Measurements from ENCODE around the gene EFHC1.

The EFHC1 gene

DNA sequence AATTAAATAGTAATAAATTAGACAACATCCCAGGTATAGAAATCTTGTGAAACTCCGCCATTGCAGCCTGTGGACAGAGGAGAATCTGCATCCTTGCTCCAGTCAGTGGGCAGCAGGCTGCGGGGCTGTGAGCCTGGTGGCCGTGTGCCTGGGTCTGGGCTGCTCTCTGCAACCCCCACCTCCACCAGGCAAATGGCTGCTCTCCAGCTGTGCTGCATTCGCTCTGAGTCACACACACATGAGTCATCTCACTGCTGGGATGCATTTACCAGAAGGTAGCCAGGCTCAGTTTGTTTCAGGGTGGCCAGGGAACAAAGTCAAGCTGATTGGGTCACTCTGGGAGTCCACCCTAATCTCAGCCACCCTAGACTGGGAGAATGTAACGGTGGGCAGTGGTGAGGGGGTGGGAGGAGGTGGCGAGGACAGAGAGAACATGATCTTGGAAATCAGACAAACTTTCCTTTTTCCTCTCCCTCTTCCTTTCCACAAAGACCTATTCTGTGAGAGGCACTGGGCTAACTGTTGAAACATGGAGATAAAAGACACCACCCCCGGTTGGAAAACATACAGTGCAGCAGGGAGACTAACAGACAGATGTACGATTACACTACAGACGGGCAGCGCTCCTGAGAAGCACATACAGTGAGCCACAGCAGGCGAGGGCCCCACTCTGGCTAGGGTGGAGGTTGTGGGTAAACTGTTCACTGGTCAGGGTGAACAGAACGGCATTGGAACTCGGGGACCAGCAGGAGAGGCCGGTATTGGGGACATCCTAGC lies 97.5 kb downstream of the EFHC1 start:
- peak; percentile 92 for DNase-seq (ENCODE audit: low spot score)
- peak; percentile 84 for FAIRE-seq

GRCh38 chr6:52518279-52518945 lies 98.3 kb downstream of the EFHC1 start:
- no peak for DNase-seq (ENCODE audit: low spot score)
- no peak for FAIRE-seq

DNA sequence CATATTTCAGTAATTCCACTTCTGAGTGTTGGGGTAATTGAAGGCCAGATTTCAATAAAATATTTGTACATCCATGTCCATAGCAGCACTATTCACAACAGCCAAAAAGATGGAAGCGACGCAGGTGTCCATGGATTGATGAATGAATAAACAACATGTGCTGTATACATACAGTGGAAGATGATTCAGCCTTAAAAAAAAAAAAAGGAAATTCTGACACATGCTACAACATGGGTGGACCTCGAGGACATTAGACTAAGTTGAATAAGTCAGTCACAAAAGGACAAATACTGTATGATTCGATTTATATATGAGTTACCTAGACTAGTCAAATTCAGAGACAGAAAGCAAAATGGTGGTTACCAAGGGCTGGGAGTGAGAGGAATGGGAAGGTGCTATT lies 99.5 kb downstream of the EFHC1 start:
- FAIRE-seq, result no peak
- no peak for DNase-seq (ENCODE audit: low spot score)

DNA sequence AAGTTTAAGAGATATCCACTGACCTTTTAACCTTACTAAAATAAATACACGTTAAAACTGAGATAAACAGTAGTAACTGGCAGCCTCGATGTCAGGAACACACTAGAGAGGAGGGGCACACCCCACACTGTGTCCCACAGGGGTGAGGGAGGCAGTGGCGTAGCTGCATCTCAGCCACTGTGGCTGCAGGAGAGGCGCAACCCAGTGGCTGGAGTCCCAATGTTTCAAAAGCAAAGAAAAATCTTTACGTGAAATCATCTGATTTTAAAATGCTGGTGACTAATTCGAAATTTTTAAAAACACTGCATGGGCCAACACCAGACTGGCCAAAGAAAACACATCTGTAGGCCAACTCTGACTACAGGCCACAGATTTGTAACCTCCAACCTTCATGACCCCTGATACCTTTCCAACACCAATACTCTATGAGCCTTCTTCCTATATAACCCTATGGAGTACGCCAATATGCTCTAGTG lies 102.0 kb downstream of the EFHC1 start:
- DNase-seq (ENCODE audit: low spot score) (no peak), FAIRE-seq (no peak)

GRCh38 chr6:52522655-52523054 lies 102.5 kb downstream of the EFHC1 start:
- no peak for FAIRE-seq
- DNase-seq (ENCODE audit: low spot score), result no peak

DNA sequence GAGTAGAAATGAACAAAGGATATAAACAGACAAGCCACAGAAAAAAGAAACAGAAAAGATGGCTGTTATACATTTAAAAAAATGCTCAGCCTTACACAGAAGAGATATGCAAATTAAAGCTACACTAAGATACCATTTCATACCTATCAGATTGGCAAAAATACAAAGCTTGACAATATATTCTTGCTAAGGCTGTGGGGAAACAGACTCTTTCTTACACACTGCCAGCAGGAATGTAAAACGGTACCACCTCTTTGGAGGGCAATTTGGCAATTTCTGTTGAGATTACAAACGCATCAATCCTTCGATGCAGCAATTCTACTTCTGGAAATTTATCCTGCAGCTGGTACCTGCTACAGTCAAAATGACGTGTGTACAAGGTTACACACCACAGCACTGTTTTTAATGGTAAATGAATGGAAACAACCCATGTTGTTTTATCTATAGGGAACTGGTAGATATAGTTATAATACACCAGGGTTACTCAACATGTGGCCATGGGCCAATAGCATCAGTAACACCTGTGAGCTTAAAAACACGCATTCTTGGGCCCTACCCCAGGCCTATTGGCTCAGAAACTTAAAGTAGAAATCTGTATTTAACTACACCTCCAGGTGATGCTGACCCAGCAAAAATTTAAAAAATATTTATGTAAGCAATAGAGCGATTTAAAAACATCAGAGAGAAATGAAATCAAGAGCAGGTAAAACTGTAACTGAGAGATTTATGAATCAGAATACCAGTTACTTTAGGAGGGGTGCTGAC lies 103.4 kb downstream of the EFHC1 start:
- FAIRE-seq (no peak), DNase-seq (ENCODE audit: low spot score) (no peak)

DNA sequence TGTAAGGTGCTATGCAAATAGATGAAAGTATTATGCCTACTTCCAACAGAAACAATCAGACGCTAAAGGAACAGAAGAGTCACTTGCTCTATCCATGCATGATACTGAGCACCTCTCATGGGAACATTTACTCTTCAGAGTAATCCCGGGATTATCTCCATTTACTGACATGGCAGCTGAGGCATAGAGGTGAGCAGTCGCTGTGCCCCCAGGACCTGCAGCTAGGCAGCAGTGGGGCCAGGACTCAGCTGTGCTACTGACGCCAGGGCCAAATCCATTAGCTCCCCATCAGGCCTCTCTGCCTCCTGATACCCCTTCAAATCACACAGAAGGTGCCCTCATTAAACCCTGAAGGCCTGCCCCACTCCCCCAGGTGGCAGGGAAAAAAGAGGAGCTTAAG lies 104.8 kb downstream of the EFHC1 start:
- FAIRE-seq (no peak), DNase-seq (ENCODE audit: low spot score) (no peak)

GRCh38 chr6:52526634-52527033 lies 106.5 kb downstream of the EFHC1 start:
- DNase-seq (ENCODE audit: low spot score), result peak; percentile 10
- FAIRE-seq, result no peak

DNA sequence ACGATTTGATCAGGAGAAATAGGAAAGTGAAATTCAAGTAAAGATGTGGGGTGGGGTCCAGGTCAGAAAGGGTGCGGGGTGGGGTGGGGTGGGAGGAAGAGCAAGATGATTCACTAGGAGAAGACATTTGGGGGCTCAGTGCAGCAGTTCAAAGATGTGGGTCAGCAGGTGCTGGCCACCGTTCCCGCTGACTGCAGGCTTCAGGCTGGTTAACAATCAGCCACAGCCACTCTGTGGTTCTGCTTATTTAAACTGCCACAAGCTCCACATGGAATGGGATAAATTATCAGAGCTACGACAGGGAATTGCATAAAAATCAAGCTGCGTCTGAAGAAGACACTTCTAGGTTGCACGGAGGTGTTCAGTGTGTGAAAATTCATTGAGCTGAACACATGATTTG lies 107.3 kb downstream of the EFHC1 start:
- DNase-seq (ENCODE audit: low spot score) (no peak), FAIRE-seq (no peak)

DNA sequence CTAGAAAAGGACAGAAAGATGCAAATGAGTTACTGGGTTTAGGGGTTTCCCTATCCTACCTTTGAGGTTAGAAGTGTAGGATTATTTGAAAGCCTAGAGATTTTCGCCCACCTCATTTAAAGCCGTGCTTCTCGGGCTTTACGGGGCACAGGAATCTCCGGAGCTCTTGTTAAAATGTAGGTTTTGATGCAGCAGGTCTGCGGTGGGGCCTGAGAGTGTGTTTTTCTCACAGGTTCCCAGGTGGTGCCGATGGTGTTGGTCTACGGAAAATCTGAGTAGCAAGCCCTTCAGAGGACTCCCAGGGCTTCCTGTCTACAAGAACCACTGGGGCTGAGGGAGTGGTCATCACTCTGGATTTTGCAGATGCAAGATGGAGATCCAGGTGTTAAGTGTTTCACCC lies 109.2 kb downstream of the EFHC1 start:
- FAIRE-seq (no peak), DNase-seq (ENCODE audit: low spot score) (no peak)

- DNase-seq (ENCODE audit: low spot score), result no peak
- FAIRE-seq, result no peak
These were observed 110.2 kb downstream of the EFHC1 start for GRCh38 chr6:52530351-52530750.

- FAIRE-seq, result no peak
- no peak for DNase-seq (ENCODE audit: low spot score)
These were observed 111.3 kb downstream of the EFHC1 start for GRCh38 chr6:52531396-52531795.

DNA sequence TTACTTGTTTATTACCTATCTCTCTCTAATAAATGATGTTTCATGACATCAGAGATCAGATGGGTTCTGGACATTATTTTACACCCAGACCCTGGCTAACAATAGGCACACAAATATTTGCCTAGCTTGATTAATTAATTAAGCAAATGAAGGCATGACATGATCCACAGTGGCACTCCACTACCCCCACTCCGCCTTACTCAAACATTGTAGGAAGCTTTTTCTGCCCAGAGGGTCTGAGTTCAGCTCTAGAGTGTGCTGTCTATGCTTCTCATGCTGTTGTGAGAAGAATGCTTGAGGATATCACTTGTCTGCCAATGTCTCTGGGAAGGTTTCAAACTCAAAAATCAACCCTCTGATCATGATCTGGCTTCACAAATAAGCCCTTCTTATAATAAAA lies 111.7 kb downstream of the EFHC1 start:
- DNase-seq (ENCODE audit: low spot score), result no peak
- no peak for FAIRE-seq

DNA sequence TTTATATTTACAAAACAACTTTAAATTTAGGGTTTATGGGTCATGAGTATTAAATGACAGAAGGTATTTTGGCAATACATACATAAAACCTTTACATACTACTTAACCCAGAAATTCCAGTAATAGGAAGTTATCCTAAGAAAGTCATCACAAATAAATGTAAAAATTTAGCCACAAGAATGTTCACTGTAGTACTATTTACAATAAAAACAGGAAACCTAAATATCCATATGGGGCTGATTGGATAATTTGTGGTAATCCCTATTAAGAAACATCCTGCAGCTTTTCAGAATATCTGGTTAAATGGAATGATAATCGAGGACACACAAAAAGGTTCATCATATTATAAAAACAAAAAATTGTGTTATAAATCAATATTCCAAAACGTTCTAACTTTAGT lies 112.3 kb downstream of the EFHC1 start:
- no peak for FAIRE-seq
- no peak for DNase-seq (ENCODE audit: low spot score)

- no peak for FAIRE-seq
- DNase-seq (ENCODE audit: low spot score), result peak; percentile 25
These were observed 113.3 kb downstream of the EFHC1 start for GRCh38 chr6:52533491-52533890.

DNA sequence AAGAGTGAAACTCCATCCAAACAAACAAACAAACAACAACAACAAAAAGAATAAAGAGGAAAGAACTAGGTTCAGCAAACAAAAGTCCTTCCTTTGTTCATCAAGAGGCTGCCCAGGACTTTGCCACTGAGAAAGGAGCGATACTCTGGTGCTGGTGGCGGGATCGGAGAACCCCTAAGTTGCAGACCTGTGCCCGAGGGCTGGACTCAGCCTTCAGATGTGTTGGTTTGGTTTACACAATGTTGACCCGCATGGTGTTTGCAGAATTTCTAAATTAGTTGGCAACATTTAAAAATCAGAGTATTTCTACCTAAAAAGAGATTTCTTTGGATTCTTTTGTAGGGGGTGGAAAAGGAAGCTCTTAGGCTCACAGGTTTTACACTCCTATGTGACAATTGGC lies 114.2 kb downstream of the EFHC1 start:
- FAIRE-seq (no peak), DNase-seq (ENCODE audit: low spot score) (no peak)

DNA sequence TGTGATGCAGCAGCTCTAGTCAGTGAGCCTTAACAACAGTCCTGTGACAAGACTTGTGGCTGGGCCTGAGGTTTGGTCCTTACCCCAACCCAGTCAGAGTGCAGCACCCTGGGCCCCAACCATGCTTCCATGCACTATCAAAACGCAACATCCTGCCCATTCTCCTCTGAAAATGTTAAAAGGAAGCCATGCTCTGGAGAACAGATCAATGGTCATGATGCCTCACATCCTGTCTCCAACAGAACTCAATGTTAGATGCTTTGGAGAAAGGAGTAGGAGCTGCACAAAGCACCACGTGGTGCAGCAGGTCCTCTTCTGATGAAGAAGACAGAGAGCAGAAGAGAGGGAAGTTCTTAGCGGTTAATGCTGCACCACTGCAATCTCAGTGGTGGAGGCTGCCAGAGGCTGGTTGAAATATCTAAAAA lies 114.8 kb downstream of the EFHC1 start:
- peak; percentile 11 for DNase-seq (ENCODE audit: low spot score)
- FAIRE-seq, result no peak

- DNase-seq (ENCODE audit: low spot score) (no peak), FAIRE-seq (no peak)
These were observed 115.7 kb downstream of the EFHC1 start for GRCh38 chr6:52535711-52536423.

DNA sequence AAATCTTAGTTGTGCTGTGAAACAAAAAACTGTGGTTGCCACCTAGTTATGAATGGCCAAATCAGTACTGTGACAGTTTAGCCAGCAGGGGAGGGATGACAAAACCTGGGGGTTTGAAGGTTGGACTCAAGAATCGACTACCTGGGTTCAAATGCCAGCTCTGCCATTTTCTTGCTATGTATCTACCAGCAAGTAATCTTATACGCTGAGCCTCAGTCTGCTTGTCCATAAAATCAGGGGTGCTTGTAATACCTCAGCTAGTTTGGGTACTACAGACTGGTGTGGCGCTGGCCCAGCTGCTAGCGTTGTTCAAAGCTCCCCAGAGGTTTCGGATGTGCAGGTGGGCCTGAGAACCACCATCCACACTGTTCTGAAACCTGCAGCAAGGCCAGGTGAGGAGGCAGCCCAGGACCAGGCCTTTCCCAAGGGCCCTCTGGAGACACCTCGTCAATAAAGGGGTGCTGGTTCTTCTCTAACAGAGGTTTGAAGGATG lies 116.3 kb downstream of the EFHC1 start:
- FAIRE-seq (no peak), DNase-seq (ENCODE audit: low spot score) (no peak)

DNA sequence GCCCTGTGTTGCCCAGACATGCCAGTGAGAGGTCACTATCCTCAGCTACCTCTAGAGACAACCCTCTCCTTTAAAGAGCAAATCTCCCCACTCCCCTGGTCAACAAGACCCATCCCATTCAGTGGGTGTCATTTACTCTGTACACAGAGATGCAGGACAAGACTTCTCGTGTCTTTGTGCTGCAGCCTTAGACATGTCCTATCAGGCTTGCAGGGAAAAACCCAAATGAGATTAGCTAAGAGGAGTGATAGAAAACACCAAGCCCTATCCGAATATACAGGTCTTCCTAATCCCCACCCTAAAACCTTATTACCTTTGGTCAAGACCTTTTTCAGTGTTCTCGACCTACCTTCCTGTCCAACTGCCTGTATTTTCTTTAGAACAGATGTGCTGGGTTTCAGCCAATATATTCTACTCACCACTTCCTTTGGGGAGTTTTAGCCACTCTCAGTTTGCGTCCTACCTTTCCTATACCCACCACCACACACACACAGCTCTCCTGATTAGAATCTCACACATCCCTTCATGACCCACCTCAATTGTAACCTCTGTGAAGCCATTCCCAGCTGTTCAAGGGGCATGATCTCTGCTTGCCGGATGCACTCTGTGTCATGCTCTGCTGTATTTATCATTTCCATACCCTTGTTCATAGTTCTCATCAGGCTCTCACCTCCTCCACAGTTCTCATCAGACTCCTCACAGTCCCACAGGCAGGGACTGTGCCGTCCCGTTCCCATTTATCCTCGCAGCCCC lies 117.0 kb downstream of the EFHC1 start:
- no peak for DNase-seq (ENCODE audit: low spot score)
- FAIRE-seq, result no peak

Measured in RCC 7860 (cell line).